Measurements from ENCODE around the gene RACGAP1.

DNA sequence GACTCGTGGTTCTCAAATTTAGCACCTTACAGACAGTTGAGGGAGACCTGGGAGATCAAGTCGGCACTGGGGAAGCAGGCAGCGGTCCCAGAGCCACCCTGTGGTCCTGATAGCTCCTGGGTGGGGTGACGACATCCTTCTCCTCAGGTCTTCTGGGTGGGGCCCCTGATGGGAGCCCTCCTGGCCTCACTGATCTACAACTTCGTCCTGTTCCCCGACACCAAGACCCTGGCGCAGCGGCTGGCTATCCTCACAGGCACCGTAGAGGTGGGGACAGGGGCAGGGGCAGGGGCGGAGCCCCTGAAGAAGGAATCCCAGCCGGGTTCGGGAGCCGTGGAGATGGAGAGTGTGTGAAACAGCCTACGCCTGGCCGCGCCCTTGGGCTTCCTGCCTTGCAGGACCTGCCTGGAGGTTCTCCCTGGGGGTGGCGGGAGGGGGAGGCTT lies 50.0 kb downstream of the RACGAP1 start:
- TF ChIP-seq POLR2A (IDR thresholded peaks at IDR 0.05), result no peak
- TF ChIP-seq, protein P1, sequence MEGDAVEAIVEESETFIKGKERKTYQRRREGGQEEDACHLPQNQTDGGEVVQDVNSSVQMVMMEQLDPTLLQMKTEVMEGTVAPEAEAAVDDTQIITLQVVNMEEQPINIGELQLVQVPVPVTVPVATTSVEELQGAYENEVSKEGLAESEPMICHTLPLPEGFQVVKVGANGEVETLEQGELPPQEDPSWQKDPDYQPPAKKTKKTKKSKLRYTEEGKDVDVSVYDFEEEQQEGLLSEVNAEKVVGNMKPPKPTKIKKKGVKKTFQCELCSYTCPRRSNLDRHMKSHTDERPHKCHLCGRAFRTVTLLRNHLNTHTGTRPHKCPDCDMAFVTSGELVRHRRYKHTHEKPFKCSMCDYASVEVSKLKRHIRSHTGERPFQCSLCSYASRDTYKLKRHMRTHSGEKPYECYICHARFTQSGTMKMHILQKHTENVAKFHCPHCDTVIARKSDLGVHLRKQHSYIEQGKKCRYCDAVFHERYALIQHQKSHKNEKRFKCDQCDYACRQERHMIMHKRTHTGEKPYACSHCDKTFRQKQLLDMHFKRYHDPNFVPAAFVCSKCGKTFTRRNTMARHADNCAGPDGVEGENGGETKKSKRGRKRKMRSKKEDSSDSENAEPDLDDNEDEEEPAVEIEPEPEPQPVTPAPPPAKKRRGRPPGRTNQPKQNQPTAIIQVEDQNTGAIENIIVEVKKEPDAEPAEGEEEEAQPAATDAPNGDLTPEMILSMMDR (IDR thresholded peaks at IDR 0.05), result no peak
